HEK293 (cell line): ENCODE data around the gene PRKACB.

Experiments used
- CTCF ChIA-PET: fragments of 350-600 bp; formaldehyde crosslinking; extraction: SDS; loops from one replicate; lab custom pipeline; 2021; ENCODE audit warnings: antibody characterized with exemption; lab: Yijun Ruan, JAX
- POLR2A ChIA-PET: fragments of 300-600 bp; formaldehyde crosslinking; extraction: SDS; loops from one replicate; lab custom pipeline; 2020; ENCODE audit warnings: antibody characterized with exemption, inconsistent platforms; lab: Yijun Ruan, JAX
- H3K27ac ChIP-seq: fragments of 200-500 bp; sonication (Bioruptor generic); 2 replicates; pipeline ENCODE4 v1.5.1; 2014; ENCODE audit warnings: low read depth, low read length, control low read depth, inconsistent platforms; ENCODE audit errors: extremely low read depth
- H3K36me3 ChIP-seq, 2 experiments: fragments of 200-500 bp in 1 of 2; sonication (Bioruptor generic) in 1 of 2; 1 replicate in 1 of 2; 2 replicates in 1 of 2; pipeline ENCODE4 v1.5.1; 2014 to 2017; ENCODE audit warnings: inconsistent platforms in 2 of 2, low read length in 2 of 2; ENCODE audit not compliant: control insufficient read depth in 2 of 2, insufficient read depth in 1 of 2
- H3K4me1 ChIP-seq: fragments of 200-500 bp; sonication (Bioruptor generic); 2 replicates; pipeline ENCODE4 v1.5.1; 2014; ENCODE audit warnings: mild to moderate bottlenecking, low read length, inconsistent platforms; ENCODE audit not compliant: control insufficient read depth, insufficient read depth
- H3K4me3 ChIP-seq: 2 replicates; pipeline ENCODE4 v1.5.1; 2011; ENCODE audit warnings: low read depth, mild to moderate bottlenecking, control low read depth, low read length, moderate library complexity
- H3K9me3 ChIP-seq: fragments of 200-500 bp; sonication (Bioruptor generic); 2 replicates; pipeline ENCODE4 v1.5.1; 2014; ENCODE audit warnings: low read depth, low read length, inconsistent platforms; ENCODE audit not compliant: control insufficient read depth, insufficient read depth
- GLI4 ChIP-seq: fragments of 450-650 bp; formaldehyde crosslinking; IDR thresholded peaks from 2 replicates; pipeline ENCODE4 v1.5.1; 2016; ENCODE audit warnings: missing biosample characterization, missing genetic modification characterization
- MEIS1 ChIP-seq: sonication (generic); formaldehyde crosslinking; IDR thresholded peaks from 2 replicates; pipeline ENCODE4 v1.8.1; 2022; ENCODE audit warnings: missing genetic modification reagents, mild to moderate bottlenecking, borderline replicate concordance
- OSR2 ChIP-seq: fragments of 450-650 bp; formaldehyde crosslinking; IDR thresholded peaks from 2 replicates; pipeline ENCODE4 v1.5.1; 2016; ENCODE audit warnings: missing biosample characterization, missing genetic modification characterization
- TSHZ1 ChIP-seq: fragments of 450-650 bp; formaldehyde crosslinking; IDR thresholded peaks from 2 replicates; pipeline ENCODE4 v1.5.1; 2016; ENCODE audit warnings: missing biosample characterization, missing genetic modification characterization, borderline replicate concordance
- YY2 ChIP-seq: fragments of 450-650 bp; formaldehyde crosslinking; IDR thresholded peaks from 2 replicates; pipeline ENCODE4 v1.5.1; 2016; ENCODE audit warnings: missing biosample characterization, missing genetic modification characterization
- ZNF112 ChIP-seq: fragments of 450-650 bp; formaldehyde crosslinking; IDR thresholded peaks from 2 replicates; pipeline ENCODE4 v1.5.0; 2017; ENCODE audit warnings: missing biosample characterization, missing genetic modification characterization
- ZNF211 ChIP-seq: fragments of 450-650 bp; formaldehyde crosslinking; IDR thresholded peaks from 2 replicates; pipeline ENCODE4 v1.5.1; 2016; ENCODE audit warnings: low read depth, missing biosample characterization, missing genetic modification characterization
- ZNF311 ChIP-seq: fragments of 450-650 bp; formaldehyde crosslinking; IDR thresholded peaks from 2 replicates; pipeline ENCODE4 v1.5.1; 2017; ENCODE audit warnings: missing biosample characterization, missing genetic modification characterization, borderline replicate concordance
- ZNF391 ChIP-seq: fragments of 450-650 bp; formaldehyde crosslinking; IDR thresholded peaks from 2 replicates; pipeline ENCODE4 v1.5.1; 2016; ENCODE audit warnings: low read depth, missing biosample characterization, missing genetic modification characterization, borderline replicate concordance
- ZNF514 ChIP-seq: fragments of 450-650 bp; formaldehyde crosslinking; IDR thresholded peaks from 2 replicates; pipeline ENCODE4 v1.5.1; 2016; ENCODE audit warnings: missing biosample characterization, missing genetic modification characterization
- ZNF544 ChIP-seq: fragments of 450-650 bp; formaldehyde crosslinking; IDR thresholded peaks from 2 replicates; pipeline ENCODE4 v1.5.0; 2017; ENCODE audit warnings: missing biosample characterization, missing genetic modification characterization
- ZNF621 ChIP-seq: fragments of 450-650 bp; formaldehyde crosslinking; IDR thresholded peaks from 2 replicates; pipeline ENCODE4 v1.5.1; 2017; ENCODE audit warnings: missing biosample characterization, missing genetic modification characterization
- ZNF654 ChIP-seq: fragments of 450-650 bp; formaldehyde crosslinking; IDR thresholded peaks from 2 replicates; pipeline ENCODE4 v1.5.1; 2016; ENCODE audit warnings: low read depth, missing biosample characterization, missing genetic modification characterization
- ZNF658 ChIP-seq: fragments of 450-650 bp; formaldehyde crosslinking; IDR thresholded peaks from 2 replicates; pipeline ENCODE4; 2016; ENCODE audit warnings: missing biosample characterization, missing genetic modification characterization
- ZNF660 ChIP-seq: fragments of 450-650 bp; IDR thresholded peaks from 2 replicates; pipeline ENCODE4 v1.5.1; 2018; ENCODE audit warnings: missing biosample characterization, mild to moderate bottlenecking, missing genetic modification characterization
- ZNF768 ChIP-seq: fragments of 450-650 bp; formaldehyde crosslinking; IDR thresholded peaks from 2 replicates; pipeline ENCODE4 v1.5.1; 2018; ENCODE audit warnings: missing biosample characterization, mild to moderate bottlenecking, missing genetic modification characterization
- ZSCAN16 ChIP-seq: fragments of 450-650 bp; formaldehyde crosslinking; IDR thresholded peaks from 2 replicates; pipeline ENCODE4 v1.5.1; 2016; ENCODE audit warnings: missing biosample characterization, missing genetic modification characterization
- TF ChIP-seq, protein P1 (sequence below): fragments of 450-650 bp; formaldehyde crosslinking; IDR thresholded peaks from 2 replicates; pipeline ENCODE4 v1.5.1; 2016; ENCODE audit warnings: missing biosample characterization, missing genetic modification characterization
- TF ChIP-seq, protein P2 (sequence below): fragments of 450-650 bp; formaldehyde crosslinking; IDR thresholded peaks from 2 replicates; pipeline ENCODE4 v1.5.1; 2016; ENCODE audit warnings: missing biosample characterization, missing genetic modification characterization
- TF ChIP-seq, protein P3 (sequence below): fragments of 450-650 bp; formaldehyde crosslinking; IDR thresholded peaks from 2 replicates; pipeline ENCODE4; 2016; ENCODE audit warnings: missing biosample characterization, missing genetic modification characterization

The PRKACB gene

DNA sequence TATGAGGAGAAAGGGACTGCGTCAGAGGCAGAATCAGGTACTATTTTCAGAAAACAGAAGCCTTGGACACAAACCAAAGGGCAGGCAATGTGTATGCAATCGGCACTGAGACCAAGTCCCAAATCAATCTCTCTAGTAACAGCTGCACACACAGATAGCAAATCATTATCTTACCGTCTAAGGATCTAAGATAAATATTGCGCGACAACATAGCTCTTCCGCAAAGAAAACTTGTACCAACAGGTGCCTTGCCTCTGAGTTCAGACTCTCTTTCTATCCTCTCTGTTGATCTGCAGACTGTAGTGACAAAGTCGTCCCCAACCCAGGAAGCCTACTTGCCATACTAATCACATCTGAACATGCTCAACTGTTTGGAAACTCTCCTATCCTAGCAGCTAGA is 134.8 kb downstream of the PRKACB start:
- H3K36me3 ChIP-seq, result no peaks in the 10 kb centered on the region
- H3K9me3 ChIP-seq, result no peaks in the 10 kb centered on the region
- no peak overlapping the region for H3K4me3 ChIP-seq
- no peaks in the 10 kb centered on the region for H3K4me1 ChIP-seq
- POLR2A ChIA-PET, result no interaction called here
- H3K27ac ChIP-seq, result no peak overlapping the region
- CTCF ChIA-PET, result interaction anchor here (0.9 kb wide), 2 partner anchors 71 to 112 kb away, joined by 3 to 4 read pairs; no protein-coding TSS in a partner anchor
- TF ChIP-seq, protein P1, sequence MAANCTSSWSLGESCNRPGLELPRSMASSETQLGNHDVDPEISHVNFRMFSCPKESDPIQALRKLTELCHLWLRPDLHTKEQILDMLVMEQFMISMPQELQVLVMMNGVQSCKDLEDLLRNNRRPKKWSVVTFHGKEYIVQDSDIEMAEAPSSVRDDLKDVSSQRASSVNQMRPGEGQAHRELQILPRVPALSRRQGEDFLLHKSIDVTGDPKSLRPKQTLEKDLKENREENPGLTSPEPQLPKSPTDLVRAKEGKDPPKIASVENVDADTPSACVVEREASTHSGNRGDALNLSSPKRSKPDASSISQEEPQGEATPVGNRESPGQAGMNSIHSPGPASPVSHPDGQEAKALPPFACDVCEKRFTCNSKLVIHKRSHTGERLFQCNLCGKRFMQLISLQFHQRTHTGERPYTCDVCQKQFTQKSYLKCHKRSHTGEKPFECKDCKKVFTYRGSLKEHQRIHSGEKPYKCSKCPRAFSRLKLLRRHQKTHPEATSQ (tag by site-specific recombination), result no peak
- no peak for TF ChIP-seq ZNF768
- TF ChIP-seq OSR2 (tag by site-specific recombination), result no peak
- TF ChIP-seq ZNF658 (tag by site-specific recombination), result no peak
- TF ChIP-seq ZSCAN16, result no peak
- no peak for TF ChIP-seq GLI4 (tag by site-specific recombination)
- TF ChIP-seq ZNF211 (tag by site-specific recombination), result no peak
- TF ChIP-seq ZNF514 (tag by site-specific recombination), result no peak
- TF ChIP-seq, protein P2, sequence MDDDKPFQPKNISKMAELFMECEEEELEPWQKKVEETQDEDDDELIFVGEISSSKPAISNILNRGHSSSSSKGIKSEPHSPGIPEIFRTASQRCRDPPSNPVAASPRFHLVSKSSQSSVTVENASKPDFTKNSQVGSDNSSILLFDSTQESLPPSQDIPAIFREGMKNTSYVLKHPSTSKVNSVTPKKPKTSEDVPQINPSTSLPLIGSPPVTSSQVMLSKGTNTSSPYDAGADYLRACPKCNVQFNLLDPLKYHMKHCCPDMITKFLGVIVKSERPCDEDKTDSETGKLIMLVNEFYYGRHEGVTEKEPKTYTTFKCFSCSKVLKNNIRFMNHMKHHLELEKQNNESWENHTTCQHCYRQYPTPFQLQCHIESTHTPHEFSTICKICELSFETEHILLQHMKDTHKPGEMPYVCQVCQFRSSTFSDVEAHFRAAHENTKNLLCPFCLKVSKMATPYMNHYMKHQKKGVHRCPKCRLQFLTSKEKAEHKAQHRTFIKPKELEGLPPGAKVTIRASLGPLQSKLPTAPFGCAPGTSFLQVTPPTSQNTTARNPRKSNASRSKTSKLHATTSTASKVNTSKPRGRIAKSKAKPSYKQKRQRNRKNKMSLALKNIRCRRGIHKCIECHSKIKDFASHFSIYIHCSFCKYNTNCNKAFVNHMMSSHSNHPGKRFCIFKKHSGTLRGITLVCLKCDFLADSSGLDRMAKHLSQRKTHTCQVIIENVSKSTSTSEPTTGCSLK, result no peak
- TF ChIP-seq ZNF544 (tag by site-specific recombination), result no peak
- TF ChIP-seq ZNF311, result no peak
- TF ChIP-seq ZNF660 (tag by site-specific recombination), result no peak
- no peak for TF ChIP-seq TSHZ1 (tag by site-specific recombination)
- no peak for TF ChIP-seq ZNF621 (tag by site-specific recombination)
- TF ChIP-seq ZNF654, result no peak
- no peak for TF ChIP-seq ZNF112 (tag by site-specific recombination)
- no peak for TF ChIP-seq ZNF391 (tag by site-specific recombination)
- TF ChIP-seq YY2 (tag by site-specific recombination), result no peak
- no peak for TF ChIP-seq MEIS1 (CRISPR knock-in tag)
- TF ChIP-seq, protein P3, sequence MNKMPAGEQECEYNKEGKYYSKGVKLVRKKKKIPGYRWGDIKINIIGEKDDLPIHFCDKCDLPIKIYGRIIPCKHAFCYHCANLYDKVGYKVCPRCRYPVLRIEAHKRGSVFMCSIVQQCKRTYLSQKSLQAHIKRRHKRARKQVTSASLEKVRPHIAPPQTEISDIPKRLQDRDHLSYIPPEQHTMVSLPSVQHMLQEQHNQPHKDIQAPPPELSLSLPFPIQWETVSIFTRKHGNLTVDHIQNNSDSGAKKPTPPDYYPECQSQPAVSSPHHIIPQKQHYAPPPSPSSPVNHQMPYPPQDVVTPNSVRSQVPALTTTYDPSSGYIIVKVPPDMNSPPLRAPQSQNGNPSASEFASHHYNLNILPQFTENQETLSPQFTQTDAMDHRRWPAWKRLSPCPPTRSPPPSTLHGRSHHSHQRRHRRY (tag by site-specific recombination), result no peak
